Kidney (tissue), 14 donors: ENCODE data around the gene KRTAP4-6. TPM values are rescaled to one million over a fixed set of nuclear protein-coding genes. Genes with fewer than 3 reads are reported as not detected.

Source experiments
- DNase-seq, 5 donors: peaks; one replicate each; pipeline ENCODE4 v3.0.0-alpha.2; 2013 to 2020
- FAIRE-seq: peaks from 2 replicates; lab custom pipeline; 2012; peaks lifted over from hg19 to GRCh38; lab: Jason Lieb, UNC
- H3K27ac ChIP-seq, 2 donors: one replicate each; pipeline ENCODE4 v1.7.0; 2013; ENCODE audit warnings: low read depth in 2 of 2, low read length in 2 of 2, inconsistent platforms in 1 of 2
- H3K27me3 ChIP-seq: one replicate; pipeline ENCODE4 v1.7.1; 2013; ENCODE audit warnings: low read length, inconsistent platforms; ENCODE audit not compliant: control insufficient read depth, insufficient read depth
- H3K36me3 ChIP-seq, 3 donors: one replicate each; pipeline versions ENCODE4 v1.7.0 to v1.7.1; 2013; ENCODE audit warnings: low read length in 3 of 3, control low read depth in 1 of 3, inconsistent platforms in 1 of 3; ENCODE audit not compliant: insufficient read depth in 3 of 3, control insufficient read depth in 2 of 3
- H3K4me1 ChIP-seq, 3 donors: one replicate each; pipeline versions ENCODE4 v1.7.0 to v1.7.1; 2013; ENCODE audit warnings: low read length in 3 of 3, inconsistent platforms in 1 of 3, low read depth in 1 of 3; ENCODE audit not compliant: control insufficient read depth in 2 of 3, insufficient read depth in 2 of 3
- H3K4me3 ChIP-seq, 3 donors: one replicate each; pipeline versions ENCODE4 v1.7.0 to v1.8.1; 2013; ENCODE audit warnings: low read length in 3 of 3, control low read depth in 1 of 3, inconsistent platforms in 1 of 3
- H3K9ac ChIP-seq, 3 donors: one replicate each; pipeline versions ENCODE4 v1.7.0 to v1.7.1; 2013; ENCODE audit warnings: low read length in 3 of 3, control low read depth in 1 of 3, inconsistent platforms in 1 of 3
- H3K9me3 ChIP-seq, 3 donors: one replicate each; pipeline versions ENCODE4 v1.7.0 to v1.7.1; 2013; ENCODE audit warnings: low read length in 3 of 3, control low read depth in 1 of 3, inconsistent platforms in 1 of 3; ENCODE audit not compliant: control insufficient read depth in 2 of 3, insufficient read depth in 1 of 3
- CTCF ChIP-seq: IDR thresholded peaks from 3 replicates; pipeline ENCODE4 v1.5.1; 2012; ENCODE audit warnings: mild to moderate bottlenecking, moderate library complexity, borderline replicate concordance; ENCODE audit not compliant: insufficient read depth; ENCODE audit errors: extremely low read depth
- intact Hi-C: fragments of 100-400 bp; cut with DNase I; formaldehyde crosslinking; loops from one replicate; pipeline ENCODE4 v1.11.1; 2022
- polyA plus RNA-seq: library from polyadenylated mRNA; stranded (reverse); fragments of 350-450 nt; fragmentation: Illumina TruSeq; extraction: RNeasy Lipid Tissue Mini Kit (QIAGEN cat#74804); gene quantifications from one replicate; pipeline ENCODE4 v1.2.3, GENCODE V29; 2014; ENCODE audit warnings: low read depth, low replicate concordance; ENCODE audit not compliant: insufficient read depth
- total RNA-seq: library from RNA; stranded (reverse); fragmentation: NEBNext Ultra II Directional; extraction: Animal tissue kit (Norgen Biotek cat#: 25700); gene quantifications from one replicate; pipeline ENCODE4 v1.2.1, GENCODE V29; 2021
- donor health status: control.
- donor health status: control.
- donor health status: control.
- donor health status: control.
- donor health status: control.
- donor health status: DM: yes; HTN: yes; CAD: no.
- donor health status: Normal renal cell carcinoma (clear cell type).

KRTAP4-6 gene
- total and polyA plus RNA-seq, 2 donors from 2014 or later = not detected

GRCh38 chr17:41177727-41178271, 37.5 kb upstream of the KRTAP4-6 start, which contains the start of gene KRTAP4-2:
KRTAP4-2 (minus strand) TSS chr17:41178221; CDS start chr17:41178164, 57 bp downstream.
- Histone ChIP-seq H3K27me3 (no peaks in the 10 kb centered on the region), H3K9me3 (no peaks in the 10 kb centered on the region), H3K4me3 (no peak within 1 kb of the TSS), H3K36me3 (no peaks in the 10 kb centered on the region), H3K4me1 (no peaks in the 10 kb centered on the region), H3K9ac (no peak within 1 kb of the TSS), H3K27ac (no peak within 1 kb of the TSS)
- FAIRE-seq (no peak), DNase-seq (no peak)
- TF ChIP-seq CTCF = no peak
- intact Hi-C loops = no loop called here

GRCh38 chr17:41176744-41177387, 36.5 kb upstream of the KRTAP4-6 start:
- no peaks in the 10 kb centered on the region for H3K9me3 ChIP-seq
- intact Hi-C loops = no loop called here
- H3K9ac ChIP-seq = no peak overlapping the region
- H3K36me3 ChIP-seq = no peaks in the 10 kb centered on the region
- H3K4me1 ChIP-seq = no peaks in the 10 kb centered on the region
- TF ChIP-seq CTCF = no peak
- no peak overlapping the region for H3K27ac ChIP-seq
- FAIRE-seq (no peak), DNase-seq (no peak)
- no peak overlapping the region for H3K4me3 ChIP-seq
- no peaks in the 10 kb centered on the region for H3K27me3 ChIP-seq

GRCh38 chr17:41171886-41172285, 31.5 kb upstream of the KRTAP4-6 start:
- Histone ChIP-seq H3K9ac (no peak overlapping the region), H3K27me3 (no peaks in the 10 kb centered on the region), H3K27ac (no peak overlapping the region), H3K4me3 (no peak overlapping the region), H3K4me1 (no peaks in the 10 kb centered on the region), H3K36me3 (no peaks in the 10 kb centered on the region), H3K9me3 (no peaks in the 10 kb centered on the region)
- TF ChIP-seq CTCF = no peak
- FAIRE-seq (no peak), DNase-seq (no peak)
- intact Hi-C loops = no loop called here
